ENCODE results near the gene PDZD2.
A peak's percentile ranks its signal among the peaks of the same experiment; 100 is the strongest.
"Not testable (repeated sequence)": the region's sequence is repeated elsewhere in the genome, so short reads cannot be mapped to it uniquely, and the experiment has no call there.

Gene PDZD2

GRCh38 chr5:32055891-32056866, 417.2 kb downstream of the PDZD2 start:
- DNase-seq, result no peak

- DNase-seq, result no peak
Observed at GRCh38 chr5:32057187-32058096, 418.5 kb downstream of the PDZD2 start.

- no peak for DNase-seq
Observed at GRCh38 chr5:32058101-32058500, 419.2 kb downstream of the PDZD2 start.

- no peak for DNase-seq
Observed at GRCh38 chr5:32058997-32059396, 420.1 kb downstream of the PDZD2 start.

- no peak for DNase-seq
Observed at GRCh38 chr5:32059761-32060530, 421.0 kb downstream of the PDZD2 start.

GRCh38 chr5:32061236-32061635, 422.3 kb downstream of the PDZD2 start:
- DNase-seq, result no peak

GRCh38 chr5:32066448-32066847, 427.5 kb downstream of the PDZD2 start:
- DNase-seq, result no peak

- no peak for DNase-seq
Observed at GRCh38 chr5:32067774-32068470, 429.0 kb downstream of the PDZD2 start.

GRCh38 chr5:32068561-32068960, 429.6 kb downstream of the PDZD2 start:
- no peak for DNase-seq

GRCh38 chr5:32069396-32069795, 430.5 kb downstream of the PDZD2 start:
- DNase-seq, result no peak

- DNase-seq, result no peak
Observed at GRCh38 chr5:32071351-32071944, 432.5 kb downstream of the PDZD2 start.

- no peak for DNase-seq
Observed at GRCh38 chr5:32072054-32072453, 433.1 kb downstream of the PDZD2 start.

GRCh38 chr5:32074401-32074800, 435.5 kb downstream of the PDZD2 start:
- DNase-seq, result no peak

- peak; percentile 62 to 75 for DNase-seq
Observed at GRCh38 chr5:32076699-32077695, 438.1 kb downstream of the PDZD2 start.

GRCh38 chr5:32078855-32079254, 439.9 kb downstream of the PDZD2 start:
- not testable (repeated sequence) for DNase-seq

GRCh38 chr5:32080565-32080964, 441.6 kb downstream of the PDZD2 start:
- not testable (repeated sequence) for DNase-seq

GRCh38 chr5:32082701-32083100, 443.8 kb downstream of the PDZD2 start:
- no peak for DNase-seq

GRCh38 chr5:32083981-32084430, 445.1 kb downstream of the PDZD2 start:
- no peak for DNase-seq

GRCh38 chr5:32087086-32088082, 448.5 kb downstream of the PDZD2 start:
- DNase-seq, result no peak

All from SHP77 (cell line).